HEK293 (cell line): ENCODE measurements around the gene CAMK1G.

Source experiments
- CTCF ChIA-PET: fragments of 350-600 bp; formaldehyde crosslinking; extraction: SDS; loops from one replicate; lab custom pipeline; 2021; ENCODE audit warnings: antibody characterized with exemption; lab: Yijun Ruan, JAX
- POLR2A ChIA-PET: fragments of 300-600 bp; formaldehyde crosslinking; extraction: SDS; loops from one replicate; lab custom pipeline; 2020; ENCODE audit warnings: antibody characterized with exemption, inconsistent platforms; lab: Yijun Ruan, JAX
- H3K27ac ChIP-seq: fragments of 200-500 bp; sonication (Bioruptor generic); 2 replicates; pipeline ENCODE4 v1.5.1; 2014; ENCODE audit warnings: low read depth, low read length, control low read depth, inconsistent platforms; ENCODE audit errors: extremely low read depth
- H3K36me3 ChIP-seq, 2 experiments: fragments of 200-500 bp in 1 of 2; sonication (Bioruptor generic) in 1 of 2; 1 replicate in 1 of 2; 2 replicates in 1 of 2; pipeline ENCODE4 v1.5.1; 2014 to 2017; ENCODE audit warnings: inconsistent platforms in 2 of 2, low read length in 2 of 2; ENCODE audit not compliant: control insufficient read depth in 2 of 2, insufficient read depth in 1 of 2
- H3K4me1 ChIP-seq: fragments of 200-500 bp; sonication (Bioruptor generic); 2 replicates; pipeline ENCODE4 v1.5.1; 2014; ENCODE audit warnings: mild to moderate bottlenecking, low read length, inconsistent platforms; ENCODE audit not compliant: control insufficient read depth, insufficient read depth
- H3K4me3 ChIP-seq: 2 replicates; pipeline ENCODE4 v1.5.1; 2011; ENCODE audit warnings: low read depth, mild to moderate bottlenecking, control low read depth, low read length, moderate library complexity
- H3K9me3 ChIP-seq: fragments of 200-500 bp; sonication (Bioruptor generic); 2 replicates; pipeline ENCODE4 v1.5.1; 2014; ENCODE audit warnings: low read depth, low read length, inconsistent platforms; ENCODE audit not compliant: control insufficient read depth, insufficient read depth
- ATF2 ChIP-seq: fragments of 450-650 bp; formaldehyde crosslinking; IDR thresholded peaks from 2 replicates; pipeline ENCODE4 v1.5.1; 2016; ENCODE audit warnings: missing biosample characterization, missing genetic modification characterization, low read depth
- HOXC10 ChIP-seq: sonication (generic); formaldehyde crosslinking; IDR thresholded peaks from 2 replicates; pipeline ENCODE4 v1.8.1; 2023; ENCODE audit warnings: mild to moderate bottlenecking, missing genetic modification reagents
- REST ChIP-seq: fragments of 450-650 bp; formaldehyde crosslinking; IDR thresholded peaks from 2 replicates; pipeline ENCODE4 v1.5.1; 2016; ENCODE audit warnings: missing biosample characterization, missing genetic modification characterization
- TSHZ1 ChIP-seq: fragments of 450-650 bp; formaldehyde crosslinking; IDR thresholded peaks from 2 replicates; pipeline ENCODE4 v1.5.1; 2016; ENCODE audit warnings: missing biosample characterization, missing genetic modification characterization, borderline replicate concordance
- ZBTB26 ChIP-seq: fragments of 450-650 bp; formaldehyde crosslinking; optimal IDR thresholded peaks from 2 replicates; pipeline ENCODE3; 2016; ENCODE audit warnings: missing biosample characterization, mild to moderate bottlenecking, missing genetic modification characterization
- ZNF157 ChIP-seq: fragments of 450-650 bp; formaldehyde crosslinking; IDR thresholded peaks from 2 replicates; pipeline ENCODE4 v1.5.1; 2016; ENCODE audit warnings: missing biosample characterization, missing genetic modification characterization
- ZNF16 ChIP-seq: fragments of 450-650 bp; formaldehyde crosslinking; IDR thresholded peaks from 2 replicates; pipeline ENCODE4 v1.5.1; 2016; ENCODE audit warnings: low read depth, missing biosample characterization, missing genetic modification characterization
- ZNF174 ChIP-seq: fragments of 450-650 bp; formaldehyde crosslinking; IDR thresholded peaks from 2 replicates; pipeline ENCODE4 v1.5.0; 2017; ENCODE audit warnings: missing biosample characterization, mild to moderate bottlenecking, missing genetic modification characterization
- ZNF311 ChIP-seq: fragments of 450-650 bp; formaldehyde crosslinking; IDR thresholded peaks from 2 replicates; pipeline ENCODE4 v1.5.1; 2017; ENCODE audit warnings: missing biosample characterization, missing genetic modification characterization, borderline replicate concordance
- ZNF324 ChIP-seq: fragments of 450-650 bp; formaldehyde crosslinking; IDR thresholded peaks from 2 replicates; pipeline ENCODE4 v1.5.1; 2016; ENCODE audit warnings: missing biosample characterization, missing genetic modification characterization
- ZNF501 ChIP-seq: fragments of 450-650 bp; formaldehyde crosslinking; IDR thresholded peaks from 2 replicates; pipeline ENCODE4 v1.5.1; 2016; ENCODE audit warnings: missing biosample characterization, missing genetic modification characterization
- ZNF558 ChIP-seq: fragments of 450-650 bp; formaldehyde crosslinking; IDR thresholded peaks from 2 replicates; pipeline ENCODE4 v1.5.1; 2016; ENCODE audit warnings: missing biosample characterization, missing genetic modification characterization
- ZNF624 ChIP-seq: fragments of 450-650 bp; formaldehyde crosslinking; IDR thresholded peaks from 2 replicates; pipeline ENCODE4 v1.5.1; 2017; ENCODE audit warnings: missing biosample characterization, missing genetic modification characterization
- ZNF645 ChIP-seq: fragments of 450-650 bp; formaldehyde crosslinking; IDR thresholded peaks from 2 replicates; pipeline ENCODE4; 2016; ENCODE audit warnings: missing biosample characterization, missing genetic modification characterization
- ZNF785 ChIP-seq: fragments of 450-650 bp; formaldehyde crosslinking; IDR thresholded peaks from 2 replicates; pipeline ENCODE4 v1.5.1; 2016; ENCODE audit warnings: missing biosample characterization, missing genetic modification characterization
- ZSCAN23 ChIP-seq: fragments of 450-650 bp; formaldehyde crosslinking; IDR thresholded peaks from 2 replicates; pipeline ENCODE4 v1.5.1; 2016; ENCODE audit warnings: missing biosample characterization, missing genetic modification characterization

Gene CAMK1G

GRCh38 chr1:209537336-209538114, 46.0 kb upstream of the CAMK1G start:
- Histone ChIP-seq H3K9me3 (no peaks in the 10 kb centered on the region), H3K36me3 (no peaks in the 10 kb centered on the region), H3K27ac (no peak overlapping the region), H3K4me1 (no peaks in the 10 kb centered on the region), H3K4me3 (no peak overlapping the region)
- no peak for TF ChIP-seq ZSCAN23 (tag by site-specific recombination)
- TF ChIP-seq TSHZ1: no peak
- no peak for TF ChIP-seq ZNF324 (tag by site-specific recombination)
- no peak for TF ChIP-seq ZNF785 (tag by site-specific recombination)
- no peak for TF ChIP-seq ZBTB26 (tag by site-specific recombination)
- no peak for TF ChIP-seq ZNF624
- no peak for TF ChIP-seq ATF2 (tag by site-specific recombination)
- no peak for TF ChIP-seq ZNF311 (tag by site-specific recombination)
- TF ChIP-seq ZNF174 (tag by site-specific recombination): no peak
- no peak for TF ChIP-seq ZNF558 (tag by site-specific recombination)
- no peak for TF ChIP-seq ZNF501 (tag by site-specific recombination)
- TF ChIP-seq ZNF645 (tag by site-specific recombination): no peak
- TF ChIP-seq HOXC10 (CRISPR knock-in tag): no peak
- no peak for TF ChIP-seq ZNF157
- no peak for TF ChIP-seq ZNF16 (tag by site-specific recombination)
- TF ChIP-seq REST (tag by site-specific recombination): no peak
- CTCF ChIA-PET: interaction anchor here (0.7 to 2.0 kb wide), 7 partner anchors 12 to 452 kb away, joined by 3 to 8 read pairs (median 4); no protein-coding TSS in a partner anchor
- POLR2A ChIA-PET: no interaction called here
